DMS53 treated with DMSO at 0.1 percent for 48 hours (cell line): Measurements from ENCODE around the gene IDI2.
"Not testable (repeated sequence)": the region's sequence is repeated elsewhere in the genome, so short reads cannot be mapped to it uniquely, and the experiment has no call there.

Source experiments
- DNase-seq: peaks from one replicate; lab custom pipeline; 2025; ENCODE audit not compliant: unreplicated experiment; lab: John Stamatoyannopoulos, UW

Gene IDI2

GRCh38 chr10:1047937-1048336 is 22.3 kb upstream of the IDI2 start:
- DNase-seq: no peak

GRCh38 chr10:1045415-1045814 is 19.8 kb upstream of the IDI2 start:
- DNase-seq: no peak

- DNase-seq: no peak
Measured at GRCh38 chr10:1044964-1045363, 19.3 kb upstream of the IDI2 start.

GRCh38 chr10:1044146-1044545 is 18.5 kb upstream of the IDI2 start:
- no peak for DNase-seq

- DNase-seq: no peak
Measured at GRCh38 chr10:1043532-1043995, 17.9 kb upstream of the IDI2 start.

- DNase-seq: no peak
Measured at GRCh38 chr10:1041514-1041913, 15.9 kb upstream of the IDI2 start.

- no peak for DNase-seq
Measured at GRCh38 chr10:1040133-1040532, 14.5 kb upstream of the IDI2 start.

- not testable (repeated sequence) for DNase-seq
Measured at GRCh38 chr10:1038769-1039168, 13.1 kb upstream of the IDI2 start.

GRCh38 chr10:1037098-1037497 is 11.4 kb upstream of the IDI2 start:
- no peak for DNase-seq

- peak; percentile 90 for DNase-seq
Measured at GRCh38 chr10:1036341-1036791, 10.7 kb upstream of the IDI2 start.

GRCh38 chr10:1035201-1035600 is 9.5 kb upstream of the IDI2 start:
- DNase-seq: no peak

GRCh38 chr10:1034758-1035157 is 9.1 kb upstream of the IDI2 start:
- no peak for DNase-seq

GRCh38 chr10:1033601-1034000 is 7.9 kb upstream of the IDI2 start:
- DNase-seq: no peak

GRCh38 chr10:1029838-1030237 is 4.2 kb upstream of the IDI2 start:
- DNase-seq: no peak

- no peak for DNase-seq
Measured at GRCh38 chr10:1026578-1026977, 919 bp upstream of the IDI2 start.

- DNase-seq: no peak
Measured at GRCh38 chr10:1024103-1024502, 1.6 kb downstream of the IDI2 start.

- no peak for DNase-seq
Measured at GRCh38 chr10:1022413-1022812, 3.2 kb downstream of the IDI2 start.

GRCh38 chr10:1020958-1021357 is 4.7 kb downstream of the IDI2 start:
- no peak for DNase-seq

- DNase-seq: no peak
Measured at GRCh38 chr10:1020460-1020859, 5.2 kb downstream of the IDI2 start.

- DNase-seq: no peak
Measured at GRCh38 chr10:1019362-1019761, 6.3 kb downstream of the IDI2 start.

- DNase-seq: no peak
Measured at GRCh38 chr10:1015688-1016087, 10.0 kb downstream of the IDI2 start.

- DNase-seq: no peak
Measured at GRCh38 chr10:1011696-1012095, 14.0 kb downstream of the IDI2 start.

GRCh38 chr10:1010703-1011102 is 15.0 kb downstream of the IDI2 start:
- no peak for DNase-seq

GRCh38 chr10:1009947-1010346 is 15.7 kb downstream of the IDI2 start:
- not testable (repeated sequence) for DNase-seq
